ENCODE results near the gene TLK1. TPM values are rescaled to one million over a fixed set of nuclear protein-coding genes. Genes with fewer than 3 reads are reported as not detected.

The TLK1 gene
- total and polyA plus RNA-seq, 2 experiments from 2014 or later = 41.2 to 45.0 TPM

- Mint-ChIP-seq H3K36me3 (ENCODE audit: low read depth) (no peaks in the 10 kb centered on the region; the same call in 2 of the 3 replicates), H3K27me3 (ENCODE audit: insufficient read depth, low read depth, poor library complexity) (no peaks in the 10 kb centered on the region), H3K9me3 (no peaks in the 10 kb centered on the region; the same call in 1 of the 3 replicates), H3K4me3 (no peak overlapping the region), H3K4me1 (peaks cover 24% of the 10 kb centered on the region), H3K27ac (no peak overlapping the region)
- Histone ChIP-seq H2AFZ (no peak overlapping the region), H3K79me2 (replicated peaks; ENCODE audit: insufficient read depth) (peaks cover 11% of the 10 kb centered on the region), H3F3A (replicated peaks; ENCODE audit: low read depth) (no peaks in the 10 kb centered on the region), H3K4me2 (no peak overlapping the region), H3K36me3 (ENCODE audit: insufficient read depth) (no peaks in the 10 kb centered on the region), H3K4me1 (ENCODE audit: insufficient read depth) (peaks cover 13% of the 10 kb centered on the region; the same call in 1 of the 2 replicates), H4K20me1 (replicated peaks; ENCODE audit: insufficient read depth) (no peaks in the 10 kb centered on the region), H3K27ac (ENCODE audit: low read depth) (no peak overlapping the region), H3K9me2 (ENCODE audit: insufficient read depth) (no peaks in the 10 kb centered on the region), H3K4me3 (no peak overlapping the region), H3K27me3 (ENCODE audit: insufficient read depth) (no peaks in the 10 kb centered on the region)
- no peak for TF ChIP-seq ETS1 (IDR thresholded peaks at IDR 0.05)
- no peak for TF ChIP-seq EZH2phosphoT487 (IDR thresholded peaks at IDR 0.05; ENCODE audit: unreplicated experiment)
- no peak for TF ChIP-seq CTCF (conservative IDR thresholded peaks at IDR 0.05; ENCODE audit: low read depth in 2 of 2)
- no peak for TF ChIP-seq ZNF114 (CRISPR knock-in tag; IDR thresholded peaks at IDR 0.05)
- no peak for TF ChIP-seq CREB1 (CRISPR knock-in tag; IDR thresholded peaks at IDR 0.05; ENCODE audit: low read depth)
- TF ChIP-seq POLR2AphosphoS5 (IDR thresholded peaks at IDR 0.05; ENCODE audit: low read depth) = no peak
- TF ChIP-seq ZNF331 (CRISPR knock-in tag; IDR thresholded peaks at IDR 0.05; ENCODE audit: low read depth) = no peak
- no peak for TF ChIP-seq EZH2 (IDR thresholded peaks at IDR 0.05; ENCODE audit: low read depth, unreplicated experiment)
- TF ChIP-seq REST (IDR thresholded peaks at IDR 0.05; ENCODE audit: unreplicated experiment) = no peak
- TF ChIP-seq STAT1 (IDR thresholded peaks at IDR 0.05; ENCODE audit: unreplicated experiment) = no peak
- TF ChIP-seq ZNF462 (CRISPR knock-in tag; IDR thresholded peaks at IDR 0.05) = no peak
- no peak for TF ChIP-seq JUNB (IDR thresholded peaks at IDR 0.05; ENCODE audit: unreplicated experiment)
- no peak for TF ChIP-seq NANOG (IDR thresholded peaks at IDR 0.05; ENCODE audit: borderline replicate concordance)
- DNase-seq (ENCODE audit: low spot score) (no peak), ATAC-seq (no peak)
These were observed 5.8 kb upstream of the TLK1 start for GRCh38 chr2:171166328-171166983.
